Lower leg skin (tissue), 4 donors: Measurements from ENCODE around the gene DNAI1. TPM values are rescaled to one million over a fixed set of nuclear protein-coding genes. Genes with fewer than 3 reads are reported as not detected.

Experiments
- DNase-seq, 2 donors: peaks; one replicate each; pipeline ENCODE4 v3.0.0-alpha.2; 2019; ENCODE audit warnings: low spot score in 2 of 2
- H3K4me3 ChIP-seq: fragments of 200-600 bp; sonication (generic); 2 replicates; pipeline ENCODE4 v1.5.1; 2017; ENCODE audit warnings: mild to moderate bottlenecking, low read depth; ENCODE audit not compliant: poor library complexity, severe bottlenecking
- POLR2A ChIP-seq, 2 donors: fragments of 450-650 bp; IDR thresholded peaks; one replicate each; pipeline ENCODE4 v1.6.1; 2016 to 2017; ENCODE audit warnings: antibody characterized with exemption in 2 of 2, mild to moderate bottlenecking in 1 of 2, moderate library complexity in 1 of 2
- WGBS, 2 donors: methylation state at CpG; one replicate each; pipeline ENCODE4 v1.1.5; 2018; 5-methylcytosine and 5-hydroxymethylcytosine counted together
- intact Hi-C: fragments of 100-400 bp; cut with DNase I; formaldehyde crosslinking; loops from one replicate; pipeline ENCODE4 v1.15.0; 2023; ENCODE audit warnings: low total_unique reads
- total RNA-seq, 4 donors: library from RNA; depleted of rRNA; stranded (reverse); fragments of >200 nt; gene quantifications; one replicate each; pipeline ENCODE4 v1.1.0, GENCODE V29; 2016
- TF ChIP-seq, protein P1 (sequence below), 3 donors: fragments of 450-650 bp; IDR thresholded peaks; one replicate each; pipeline ENCODE4 v1.5.1; 2016; ENCODE audit warnings: antibody characterized with exemption in 3 of 3, mild to moderate bottlenecking in 3 of 3, moderate library complexity in 2 of 3

Gene DNAI1
- total RNA-seq, 4 donors from 2014 or later: not detected

DNA sequence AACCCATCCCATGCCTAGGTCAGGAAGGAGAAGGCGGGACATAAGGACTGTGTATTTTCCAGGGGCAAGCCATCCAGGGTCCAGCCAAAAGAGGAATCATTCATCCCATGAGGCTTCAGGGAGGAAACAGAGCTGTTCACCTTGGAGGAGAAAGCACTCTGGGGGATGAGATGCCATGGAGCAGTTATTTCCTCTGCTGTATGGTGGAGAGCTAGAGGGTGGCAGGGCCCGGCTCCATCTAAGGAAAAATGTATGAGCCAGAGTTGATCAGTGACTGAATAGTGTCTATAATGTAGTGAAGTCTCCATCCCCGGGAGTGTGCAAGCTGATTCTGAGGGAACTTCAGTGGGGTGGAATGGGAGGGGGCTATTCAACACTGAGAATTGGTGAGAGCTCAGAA is 56.2 kb downstream of the DNAI1 start:
- intact Hi-C loops: no loop called here
- TF ChIP-seq POLR2A (IDR thresholded peaks at IDR 0.05): no peak
- TF ChIP-seq, protein P1, sequence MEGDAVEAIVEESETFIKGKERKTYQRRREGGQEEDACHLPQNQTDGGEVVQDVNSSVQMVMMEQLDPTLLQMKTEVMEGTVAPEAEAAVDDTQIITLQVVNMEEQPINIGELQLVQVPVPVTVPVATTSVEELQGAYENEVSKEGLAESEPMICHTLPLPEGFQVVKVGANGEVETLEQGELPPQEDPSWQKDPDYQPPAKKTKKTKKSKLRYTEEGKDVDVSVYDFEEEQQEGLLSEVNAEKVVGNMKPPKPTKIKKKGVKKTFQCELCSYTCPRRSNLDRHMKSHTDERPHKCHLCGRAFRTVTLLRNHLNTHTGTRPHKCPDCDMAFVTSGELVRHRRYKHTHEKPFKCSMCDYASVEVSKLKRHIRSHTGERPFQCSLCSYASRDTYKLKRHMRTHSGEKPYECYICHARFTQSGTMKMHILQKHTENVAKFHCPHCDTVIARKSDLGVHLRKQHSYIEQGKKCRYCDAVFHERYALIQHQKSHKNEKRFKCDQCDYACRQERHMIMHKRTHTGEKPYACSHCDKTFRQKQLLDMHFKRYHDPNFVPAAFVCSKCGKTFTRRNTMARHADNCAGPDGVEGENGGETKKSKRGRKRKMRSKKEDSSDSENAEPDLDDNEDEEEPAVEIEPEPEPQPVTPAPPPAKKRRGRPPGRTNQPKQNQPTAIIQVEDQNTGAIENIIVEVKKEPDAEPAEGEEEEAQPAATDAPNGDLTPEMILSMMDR (IDR thresholded peaks at IDR 0.05): no peak
- WGBS, 2 donors: 91 to 93% methylated on average over 3 of the region's 3 CpGs
- no peak overlapping the region for H3K4me3 ChIP-seq
- no peak for DNase-seq

DNA sequence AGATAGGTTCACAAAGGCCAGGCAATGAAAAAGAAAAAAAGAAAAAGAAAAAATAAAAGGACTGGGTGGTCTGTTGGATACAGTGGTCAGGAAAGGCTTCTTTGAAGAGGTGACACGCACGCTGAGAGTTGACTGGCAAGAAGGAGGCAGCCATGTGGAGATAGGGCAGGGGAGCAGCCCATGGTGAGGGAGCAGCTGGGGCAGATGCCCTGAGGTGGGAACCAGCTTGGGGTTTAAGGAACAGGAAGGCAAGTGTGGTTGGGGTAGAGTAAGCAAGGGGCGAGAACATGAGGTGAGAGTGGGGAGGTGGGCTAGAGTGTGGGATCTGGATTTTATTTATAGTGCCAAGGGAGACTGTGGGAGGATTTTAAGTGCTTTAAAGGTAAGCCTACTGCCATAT is 57.4 kb downstream of the DNAI1 start:
- WGBS, 2 donors: 91 to 94% methylated on average over 3 of the region's 3 CpGs
- no peak overlapping the region for H3K4me3 ChIP-seq
- intact Hi-C loops: no loop called here
- TF ChIP-seq, protein P1 (IDR thresholded peaks at IDR 0.05): no peak
- TF ChIP-seq POLR2A (IDR thresholded peaks at IDR 0.05): no peak
- DNase-seq: no peak

DNA sequence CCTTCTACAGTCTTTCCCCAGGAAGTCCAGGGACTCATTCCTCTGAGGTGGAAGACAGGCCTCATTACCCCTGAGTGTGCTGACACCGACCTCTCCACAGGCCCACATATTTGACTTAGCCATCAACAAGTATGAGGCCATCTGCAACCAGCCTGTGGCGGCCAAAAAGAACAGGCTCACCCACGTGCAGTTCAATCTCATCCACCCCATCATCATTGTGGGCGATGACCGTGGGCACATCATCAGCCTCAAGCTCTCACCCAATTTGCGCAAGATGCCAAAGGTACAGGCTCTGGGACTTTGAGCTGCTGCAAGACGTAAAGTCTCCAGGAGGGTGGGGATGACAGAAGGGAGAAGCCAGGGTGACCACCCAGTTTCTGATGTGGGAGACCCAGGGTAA is 58.6 kb downstream of the DNAI1 start:
- TF ChIP-seq POLR2A (IDR thresholded peaks at IDR 0.05): no peak
- TF ChIP-seq, protein P1 (IDR thresholded peaks at IDR 0.05): no peak
- intact Hi-C loops: no loop called here
- no peak overlapping the region for H3K4me3 ChIP-seq
- DNase-seq: no peak
- 84% methylated on average over 7 of the region's 7 CpGs for WGBS, 2 donors

DNA sequence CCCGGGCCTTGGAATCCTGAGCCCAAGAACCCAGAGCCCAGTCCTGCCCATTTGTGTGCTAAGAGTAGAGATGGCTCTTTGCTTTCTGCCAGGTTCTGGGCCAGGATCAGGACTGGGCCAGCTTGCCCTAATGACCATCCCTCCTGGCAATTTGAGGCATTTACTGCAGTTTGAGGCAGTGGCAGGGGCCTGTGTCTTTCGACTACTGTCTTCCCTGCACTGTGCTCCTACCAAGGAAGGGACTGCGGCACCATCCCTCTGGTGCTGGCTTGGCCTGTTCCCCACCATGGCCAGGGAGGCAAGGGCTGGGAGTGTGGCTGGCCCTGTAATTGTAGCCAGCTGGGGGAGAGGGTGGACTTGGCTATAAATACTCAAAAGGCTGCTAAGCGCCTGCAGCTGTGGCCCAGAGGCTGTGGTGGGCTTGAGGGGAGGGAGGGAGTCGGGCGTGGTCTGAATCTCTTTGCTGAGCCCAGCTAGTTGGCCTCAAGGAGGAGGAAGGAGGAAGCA is 59.6 kb downstream of the DNAI1 start:
- no peak for DNase-seq
- intact Hi-C loops: no loop called here
- WGBS, 2 donors: 63 to 79% methylated on average over 6 of the region's 6 CpGs
- TF ChIP-seq POLR2A (IDR thresholded peaks at IDR 0.05): no peak
- TF ChIP-seq, protein P1 (IDR thresholded peaks at IDR 0.05): no peak
- H3K4me3 ChIP-seq: no peak overlapping the region

DNA sequence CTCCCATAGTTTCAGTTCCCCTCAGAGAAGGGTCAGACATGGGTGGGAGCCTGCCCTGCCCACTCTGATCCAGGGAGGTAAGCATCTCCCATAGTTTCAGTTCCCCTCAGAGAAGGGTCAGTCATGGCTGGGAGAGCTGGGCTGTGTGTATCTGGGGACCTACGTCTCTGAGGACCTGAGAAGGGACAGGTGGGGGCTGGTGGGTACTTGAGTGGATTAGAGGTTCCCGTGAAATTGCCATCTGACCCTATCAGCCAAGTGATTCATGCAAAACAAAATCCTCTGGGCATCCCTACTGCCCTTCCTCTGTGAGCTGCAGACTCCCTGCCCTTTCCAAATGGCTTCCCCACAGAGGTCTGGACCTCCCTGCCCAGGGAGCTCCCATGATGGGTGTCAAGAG is 60.3 kb downstream of the DNAI1 start:
- no peak overlapping the region for H3K4me3 ChIP-seq
- intact Hi-C loops: no loop called here
- no peak for DNase-seq
- WGBS, 2 donors: 91 to 93% methylated on average over 2 of the region's 2 CpGs
- TF ChIP-seq, protein P1 (IDR thresholded peaks at IDR 0.05): no peak
- TF ChIP-seq POLR2A (IDR thresholded peaks at IDR 0.05): no peak

DNA sequence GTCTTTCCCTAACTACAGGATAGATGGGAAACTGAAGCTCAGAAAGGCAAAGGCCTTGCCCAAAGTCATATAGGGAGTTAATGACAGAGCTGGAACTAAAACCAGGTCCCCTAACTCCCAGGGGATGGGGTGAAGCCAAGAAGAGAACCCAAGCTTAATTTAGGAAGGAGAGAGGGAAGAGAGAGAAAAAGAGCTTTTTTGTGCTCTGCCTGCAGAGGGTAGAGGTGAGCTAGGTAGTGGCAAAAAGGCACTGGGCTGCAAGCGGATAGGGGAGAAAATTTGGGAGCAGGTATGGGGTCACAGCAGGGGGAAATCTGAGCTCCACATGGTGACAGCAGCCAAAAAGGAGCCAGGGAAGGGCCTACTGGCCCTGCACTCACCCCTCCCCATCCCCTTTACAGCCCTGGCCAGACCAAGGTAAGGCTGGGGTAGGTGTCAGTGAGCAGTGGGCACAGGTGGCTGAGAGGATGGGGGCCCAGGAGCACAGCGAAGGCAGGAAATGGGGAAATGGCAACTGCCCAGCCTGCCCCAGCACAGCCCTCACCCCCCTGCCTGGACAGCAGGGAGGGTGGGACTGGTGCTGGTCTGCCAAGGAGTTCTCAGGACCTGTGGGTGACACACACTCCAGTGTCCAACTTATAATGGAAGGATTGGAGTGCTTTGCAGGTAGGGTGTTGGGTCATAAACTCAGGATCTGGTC is 60.9 kb downstream of the DNAI1 start:
- peak in 1 of 2 donors; percentile 81 for DNase-seq
- H3K4me3 ChIP-seq: no peak overlapping the region
- WGBS, 2 donors: 71 to 89% methylated on average over 2 of the region's 2 CpGs
- intact Hi-C loops: no loop called here
- TF ChIP-seq POLR2A (IDR thresholded peaks at IDR 0.05): no peak
- TF ChIP-seq, protein P1 (IDR thresholded peaks at IDR 0.05): no peak
